Measurements from ENCODE around the gene ZXDC. TPM values are rescaled to one million over a fixed set of nuclear protein-coding genes. Genes with fewer than 3 reads are reported as not detected.

ZXDC gene
- total RNA-seq, 2 donors from 2014 or later, result 23.9 to 26.9 TPM

DNA sequence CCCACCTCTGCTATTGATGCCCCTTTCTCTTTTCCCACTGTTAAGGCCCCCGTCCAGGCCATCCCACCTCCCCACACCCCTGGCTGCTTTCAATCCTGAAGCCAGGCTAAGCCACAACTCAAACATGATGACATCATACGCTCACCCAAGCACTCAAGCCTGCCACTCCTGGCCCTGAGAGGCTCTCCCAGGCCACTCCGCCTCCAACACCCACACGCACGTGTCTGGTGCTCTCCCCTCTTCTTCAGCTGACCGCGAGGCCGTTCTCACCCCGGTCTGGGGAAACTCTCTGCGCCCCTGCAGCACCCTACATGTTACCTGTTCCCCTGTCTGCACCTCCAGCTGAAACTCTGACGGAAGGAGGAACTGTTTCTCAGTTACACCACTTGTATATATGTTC is 6.2 kb downstream of the ZXDC start:
- Mint-ChIP-seq H3K36me3 (peaks cover 33 to 43% of the 10 kb centered on the region in 2 donors), H3K9me3 (no peaks in the 10 kb centered on the region), H3K27ac (peak overlapping the region; percentile 79 to 96)
- DNase-seq (ENCODE audit: low spot score in 2 of 2), result no peak
- ATAC-seq, result no peak

DNA sequence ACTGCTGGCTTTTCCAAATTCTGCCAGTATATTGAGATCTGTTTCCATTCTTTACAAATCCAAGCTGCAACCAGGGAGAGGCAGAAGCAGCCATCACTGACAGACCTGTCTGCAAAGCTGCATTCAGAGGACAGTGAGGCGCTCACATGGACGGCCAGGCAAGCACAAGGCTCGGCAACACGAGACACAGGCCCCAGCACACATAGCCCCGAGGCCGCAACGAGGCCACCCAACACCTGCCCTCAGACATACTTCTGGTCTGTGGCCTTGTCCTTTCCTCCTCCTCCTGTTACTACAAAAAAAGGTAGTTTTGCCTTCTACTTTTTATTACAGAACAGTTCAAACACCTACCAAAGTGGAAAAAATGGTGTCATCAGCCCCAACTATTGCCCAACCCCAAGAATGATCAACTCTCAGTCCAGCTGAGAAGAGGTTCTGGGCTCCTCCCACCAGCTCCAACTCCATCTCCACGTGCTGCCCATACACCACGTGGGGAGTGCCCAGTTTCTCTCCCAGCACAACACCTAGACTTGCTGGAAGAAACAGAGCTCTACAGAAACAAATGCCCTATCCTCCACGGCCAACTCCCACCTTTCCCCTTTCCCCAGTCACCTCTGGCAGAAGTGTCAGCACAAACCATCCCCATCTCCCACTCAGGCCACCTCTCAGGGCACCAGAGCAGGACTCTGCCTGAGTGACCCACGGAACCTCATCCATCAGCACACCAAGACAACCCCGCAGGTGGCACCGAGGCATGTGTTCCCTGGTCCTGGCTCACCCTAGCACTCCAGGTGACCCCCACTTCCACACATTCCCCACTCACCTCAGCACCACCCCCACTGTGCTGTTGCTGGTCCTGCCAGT is 7.4 kb downstream of the ZXDC start:
- Mint-ChIP-seq H3K36me3 (peaks cover 31 to 37% of the 10 kb centered on the region in 2 donors), H3K27ac (peak overlapping the region; percentile 79 to 96), H3K9me3 (no peaks in the 10 kb centered on the region)
- ATAC-seq (peak in 1 of 2 donors; percentile 36), DNase-seq (ENCODE audit: low spot score in 2 of 2) (no peak)

GRCh38 chr3:126467611-126467955 is 8.1 kb downstream of the ZXDC start:
- H3K9me3 Mint-ChIP-seq, result no peaks in the 10 kb centered on the region
- DNase-seq (ENCODE audit: low spot score in 2 of 2) (no peak), ATAC-seq (no peak)
- peaks cover 25 to 31% of the 10 kb centered on the region in 2 donors for H3K36me3 Mint-ChIP-seq
- no peak overlapping the region for H3K27ac Mint-ChIP-seq

DNA sequence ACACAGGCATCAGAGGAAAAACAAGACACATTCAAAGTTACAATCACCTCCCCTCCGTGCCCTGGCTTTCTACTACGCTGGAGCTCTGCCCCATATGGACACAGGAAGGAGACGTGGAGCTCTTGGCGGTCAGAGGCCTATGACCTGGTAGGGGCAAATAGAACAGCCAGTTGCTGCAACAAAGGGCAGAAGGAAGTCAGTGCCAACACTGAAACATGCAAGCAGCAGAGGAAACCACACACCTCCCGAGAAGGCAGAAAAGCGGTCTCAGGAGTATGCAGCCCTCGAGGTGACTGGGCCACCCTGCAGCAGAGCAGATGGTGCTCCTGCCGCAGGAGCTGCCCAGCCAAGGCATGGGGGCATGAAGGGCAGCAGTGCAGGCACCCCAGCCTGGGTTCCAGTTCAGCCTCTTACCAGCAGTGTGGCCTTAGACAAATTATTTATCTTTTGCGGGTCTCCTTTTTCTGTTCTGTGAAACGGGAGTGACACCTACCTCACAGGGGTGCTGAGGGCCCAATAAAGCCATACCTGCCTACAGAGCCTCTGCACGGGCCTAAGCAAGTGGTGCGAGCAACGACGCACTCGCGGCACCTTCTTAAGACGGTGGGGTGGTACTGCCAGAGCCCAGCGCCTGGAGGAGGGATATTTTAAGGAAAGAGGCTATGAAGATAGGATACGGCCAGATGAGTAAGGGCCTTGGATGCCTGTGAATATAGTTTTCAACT is 8.6 kb downstream of the ZXDC start:
- peak overlapping the region; percentile 53 to 59 for H3K27ac Mint-ChIP-seq
- H3K9me3 Mint-ChIP-seq, result no peaks in the 10 kb centered on the region
- H3K36me3 Mint-ChIP-seq, result peaks cover 25 to 31% of the 10 kb centered on the region in 2 donors
- no peak for DNase-seq (ENCODE audit: low spot score in 2 of 2)
- ATAC-seq, result no peak

GRCh38 chr3:126465928-126466544 is 9.7 kb downstream of the ZXDC start:
- ATAC-seq, result no peak
- DNase-seq (ENCODE audit: low spot score in 2 of 2), result no peak
- H3K36me3 Mint-ChIP-seq, result peaks cover 25 to 33% of the 10 kb centered on the region in 2 donors
- H3K9me3 Mint-ChIP-seq, result no peaks in the 10 kb centered on the region
- peak overlapping the region; percentile 55 to 68 for H3K27ac Mint-ChIP-seq

DNA sequence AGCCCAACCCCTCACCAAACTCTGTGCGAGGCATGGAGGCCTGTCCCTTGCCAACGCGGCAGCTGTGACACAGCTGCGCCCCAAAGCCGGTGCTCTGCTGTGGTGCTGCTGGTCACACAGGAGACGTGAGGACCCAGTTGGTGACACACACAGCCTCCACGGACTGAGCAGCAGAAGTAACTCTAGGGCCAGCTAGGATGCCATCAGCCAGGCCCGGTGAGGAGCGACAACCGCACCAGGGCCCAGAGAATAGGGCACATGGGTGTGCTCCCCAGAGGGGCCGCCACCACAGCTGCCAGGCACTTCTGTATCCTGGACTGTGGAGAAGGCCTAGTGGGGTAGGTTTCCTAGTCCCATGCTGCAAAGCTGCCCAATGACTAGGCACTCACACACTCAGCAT is 10.7 kb downstream of the ZXDC start:
- peak overlapping the region in 1 of 2 donors; percentile 55 for H3K27ac Mint-ChIP-seq
- H3K9me3 Mint-ChIP-seq, result no peaks in the 10 kb centered on the region
- ATAC-seq, result no peak
- H3K36me3 Mint-ChIP-seq, result peaks cover 31 to 32% of the 10 kb centered on the region in 2 donors
- peak in 1 of 2 donors; percentile 52 for DNase-seq (ENCODE audit: low spot score in 2 of 2)

DNA sequence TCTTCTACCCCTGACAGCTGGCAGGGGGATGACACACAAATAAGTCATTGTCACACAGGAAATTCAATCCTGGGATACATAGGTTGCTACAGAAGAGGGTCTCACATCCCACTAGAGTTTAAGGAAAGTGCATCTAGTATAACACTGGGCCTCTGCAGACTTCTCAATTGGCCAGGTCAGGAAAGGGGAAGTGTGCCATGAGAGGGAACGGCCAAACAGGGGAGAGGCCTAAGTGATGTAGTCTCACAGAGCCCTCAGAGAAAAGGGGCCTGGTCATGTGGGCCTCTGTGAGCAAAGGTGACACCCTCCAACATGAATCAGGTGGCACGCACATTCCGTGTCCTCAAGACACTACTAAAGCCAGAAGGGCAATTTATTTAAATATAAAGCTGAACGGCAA is 11.2 kb downstream of the ZXDC start:
- H3K27ac Mint-ChIP-seq, result peak overlapping the region; percentile 24 to 87
- DNase-seq (ENCODE audit: low spot score in 2 of 2) (no peak), ATAC-seq (no peak)
- peaks cover 26 to 29% of the 10 kb centered on the region in 2 donors for H3K36me3 Mint-ChIP-seq
- H3K9me3 Mint-ChIP-seq, result no peaks in the 10 kb centered on the region

- H3K36me3 Mint-ChIP-seq, result peaks cover 22 to 25% of the 10 kb centered on the region in 2 donors
- H3K9me3 Mint-ChIP-seq, result no peaks in the 10 kb centered on the region
- ATAC-seq, result no peak
These were observed 11.6 kb downstream of the ZXDC start for GRCh38 chr3:126464093-126464492.

GRCh38 chr3:126463521-126463920 is 12.2 kb downstream of the ZXDC start:
- no peak for ATAC-seq
- DNase-seq (ENCODE audit: low spot score in 2 of 2), result no peak
- H3K36me3 Mint-ChIP-seq, result peaks cover 17 to 23% of the 10 kb centered on the region in 2 donors

More at GRCh38 chr3:126464093-126464492, 11.6 kb downstream of the ZXDC start:
- no peak for DNase-seq (ENCODE audit: low spot score in 2 of 2)
- H3K27ac Mint-ChIP-seq, result peak overlapping the region; percentile 24 to 87

GRCh38 chr3:126461450-126462070 is 14.1 kb downstream of the ZXDC start:
- H3K36me3 Mint-ChIP-seq, result peaks cover 10 to 23% of the 10 kb centered on the region in 2 donors
- no peaks in the 10 kb centered on the region for H3K9me3 Mint-ChIP-seq
- no peak for ATAC-seq
- peak in 1 of 2 donors; percentile 33 for DNase-seq (ENCODE audit: low spot score in 2 of 2)
- H3K27ac Mint-ChIP-seq, result no peak overlapping the region

More at GRCh38 chr3:126463521-126463920, 12.2 kb downstream of the ZXDC start:
- Mint-ChIP-seq H3K9me3 (no peaks in the 10 kb centered on the region), H3K27ac (no peak overlapping the region)

DNA sequence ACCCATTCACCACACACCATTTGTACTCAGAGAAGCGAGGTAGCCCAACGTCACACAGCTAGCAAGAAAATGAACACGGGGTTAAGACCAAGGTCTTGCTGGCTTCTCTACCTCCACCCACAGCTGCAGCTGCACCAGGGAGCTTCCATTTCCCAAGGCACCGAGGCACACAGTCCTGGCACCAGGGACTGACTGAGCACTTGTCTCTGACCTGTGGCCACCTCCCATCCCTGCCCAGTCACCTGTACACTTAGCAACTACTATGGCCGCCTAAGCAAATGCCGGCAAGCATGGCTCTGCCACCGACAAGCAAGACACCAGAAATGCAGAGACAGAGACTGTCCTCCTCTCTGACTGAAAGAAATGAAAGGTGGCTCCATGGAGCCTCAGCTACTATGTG is 15.3 kb downstream of the ZXDC start:
- no peak for ATAC-seq
- no peak overlapping the region for H3K27ac Mint-ChIP-seq
- H3K36me3 Mint-ChIP-seq, result peaks cover 8 to 16% of the 10 kb centered on the region in 2 donors

DNA sequence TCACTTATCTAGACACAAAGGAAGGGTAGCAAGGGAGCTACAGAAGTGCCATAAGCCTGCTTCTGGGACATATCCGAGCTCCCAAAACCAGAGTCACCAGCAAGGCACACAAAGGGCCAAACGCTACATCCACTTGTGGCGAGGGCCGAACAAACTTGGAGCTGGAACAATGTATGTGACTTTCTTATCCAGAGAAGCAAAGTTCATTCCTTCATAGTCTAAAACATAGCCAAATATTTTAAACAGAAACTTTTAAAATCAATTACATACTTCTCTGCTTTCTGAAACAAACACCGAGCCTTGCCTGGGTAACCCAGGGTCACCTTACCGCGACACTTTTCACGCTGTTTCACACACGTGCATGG is 15.9 kb downstream of the ZXDC start:
- H3K27ac Mint-ChIP-seq, result no peak overlapping the region
- H3K9me3 Mint-ChIP-seq, result no peaks in the 10 kb centered on the region
- ATAC-seq (no peak), DNase-seq (ENCODE audit: low spot score in 2 of 2) (no peak)
- H3K36me3 Mint-ChIP-seq, result peaks cover 5 to 13% of the 10 kb centered on the region in 2 donors

More for the DNA sequence above, 15.3 kb downstream of the ZXDC start:
- no peaks in the 10 kb centered on the region for H3K9me3 Mint-ChIP-seq
- DNase-seq (ENCODE audit: low spot score in 2 of 2), result peak in 1 of 2 donors; percentile 40

DNA sequence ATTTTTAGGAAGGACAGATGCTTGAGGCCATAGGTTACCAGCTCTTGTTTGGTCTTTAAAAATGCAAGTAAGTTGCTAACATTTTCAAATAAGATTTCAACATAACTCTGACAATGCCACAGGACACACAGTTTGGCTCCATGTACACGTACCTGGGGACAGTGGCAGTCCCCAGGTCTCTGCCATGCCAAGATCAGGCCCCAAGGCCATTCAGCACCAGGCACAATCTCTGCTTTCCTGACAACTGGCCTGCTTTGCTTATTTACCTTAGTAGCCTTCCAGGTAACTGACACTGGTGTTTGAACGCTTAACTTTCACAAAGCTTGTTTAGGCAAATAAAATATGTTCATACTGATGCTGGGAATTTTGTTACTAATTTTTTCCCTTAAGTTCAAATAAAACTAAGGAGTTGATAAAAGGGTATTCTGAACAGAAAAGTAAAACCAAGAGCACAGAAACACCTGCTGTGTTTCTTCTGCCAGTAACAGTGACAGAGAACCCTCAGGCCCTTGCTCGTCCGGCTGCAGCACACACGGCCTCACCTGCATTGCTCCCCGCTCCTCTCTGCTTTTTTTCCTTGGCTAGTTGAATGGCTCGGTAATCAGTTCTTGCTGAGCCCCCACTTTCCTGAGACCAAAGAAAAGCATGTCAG is 16.5 kb downstream of the ZXDC start:
- DNase-seq (ENCODE audit: low spot score in 2 of 2) (no peak), ATAC-seq (no peak)
- Mint-ChIP-seq H3K36me3 (peaks cover 5 to 10% of the 10 kb centered on the region in 2 donors), H3K9me3 (no peaks in the 10 kb centered on the region), H3K27ac (no peak overlapping the region)

DNA sequence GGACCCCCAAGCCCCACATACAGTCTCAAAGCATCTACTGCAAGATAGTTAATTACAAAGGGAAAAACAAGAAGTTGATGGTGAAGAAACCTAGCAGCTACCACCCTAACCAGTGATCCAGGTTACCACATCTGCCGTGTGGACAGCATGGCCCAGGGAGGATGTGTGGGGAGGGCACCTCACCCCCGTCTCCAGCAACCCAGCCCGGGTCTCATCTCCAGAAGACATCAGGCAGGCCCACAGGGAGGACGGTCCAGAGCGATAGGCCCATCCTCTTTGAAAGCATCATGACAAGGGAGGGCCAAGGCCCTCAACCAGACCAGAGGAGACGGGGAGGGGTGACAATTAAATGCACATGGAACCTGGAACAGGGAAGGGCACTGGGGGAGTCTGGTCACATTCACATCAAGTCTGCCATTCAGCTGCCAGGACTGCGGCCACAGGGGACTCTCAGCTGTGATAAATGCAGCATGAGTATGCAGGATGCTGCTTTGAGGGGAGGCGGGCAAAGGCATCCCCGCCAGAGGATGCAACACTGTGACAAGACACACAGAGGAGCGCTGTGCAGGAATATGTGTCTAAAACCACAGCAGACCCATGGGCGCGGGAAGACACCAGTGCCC is 18.8 kb downstream of the ZXDC start:
- Mint-ChIP-seq H3K27ac (peak overlapping the region; percentile 24 to 50), H3K9me3 (no peaks in the 10 kb centered on the region), H3K36me3 (peaks cover 5 to 12% of the 10 kb centered on the region in 2 donors)
- DNase-seq (ENCODE audit: low spot score in 2 of 2) (peak in 1 of 2 donors; percentile 48), ATAC-seq (no peak)

GRCh38 chr3:126456211-126456610 is 19.5 kb downstream of the ZXDC start:
- no peaks in the 10 kb centered on the region for H3K9me3 Mint-ChIP-seq
- H3K27ac Mint-ChIP-seq, result peak overlapping the region in 1 of 2 donors; percentile 24
- peaks cover 0 to 18% of the 10 kb centered on the region in 2 donors for H3K36me3 Mint-ChIP-seq
- no peak for ATAC-seq
- no peak for DNase-seq (ENCODE audit: low spot score in 2 of 2)

Data from activated naive CD4-positive, alpha-beta T cell treated with anti-CD3 and anti-CD28 coated beads, Interleukin-2, amount 50 U/mL, for 72 hours (primary cell).